RKO (cell line): ENCODE data around the gene UNC80.
"Not testable (repeated sequence)": the region's sequence is repeated elsewhere in the genome, so short reads cannot be mapped to it uniquely, and the experiment has no call there.

ENCODE experiments used
- DNase-seq: peaks from one replicate; pipeline ENCODE4 v3.0.0-alpha.2; 2016; ENCODE audit warnings: low spot score

The UNC80 gene

GRCh38 chr2:209771474-209772289 lies at the start of gene UNC80:
Gene UNC80, plus strand, starts transcription at chr2:209771832. Its CDS starts 241 bp downstream, at chr2:209772073.
- no peak for DNase-seq

- DNase-seq: no peak
Observed at GRCh38 chr2:209726311-209726710, 45.3 kb upstream of the UNC80 start.

- DNase-seq: no peak
Observed at GRCh38 chr2:209727077-209727476, 44.6 kb upstream of the UNC80 start.

- no peak for DNase-seq
Observed at GRCh38 chr2:209734805-209735204, 36.8 kb upstream of the UNC80 start.

- DNase-seq: no peak
Observed at GRCh38 chr2:209741953-209742352, 29.7 kb upstream of the UNC80 start.

- no peak for DNase-seq
Observed at GRCh38 chr2:209753020-209753419, 18.6 kb upstream of the UNC80 start.

GRCh38 chr2:209757163-209757562 lies 14.5 kb upstream of the UNC80 start:
- DNase-seq: no peak

- DNase-seq: no peak
Observed at GRCh38 chr2:209761566-209761965, 10.1 kb upstream of the UNC80 start.

- peak; percentile 11 for DNase-seq
Observed at GRCh38 chr2:209762563-209762962, 9.1 kb upstream of the UNC80 start.

- no peak for DNase-seq
Observed at GRCh38 chr2:209763106-209763505, 8.5 kb upstream of the UNC80 start.

- DNase-seq: no peak
Observed at GRCh38 chr2:209766613-209767012, 5.0 kb upstream of the UNC80 start.

GRCh38 chr2:209767316-209767715 lies 4.3 kb upstream of the UNC80 start:
- DNase-seq: no peak

GRCh38 chr2:209768557-209768956 lies 3.1 kb upstream of the UNC80 start:
- no peak for DNase-seq

GRCh38 chr2:209772290-209772685 lies 656 bp downstream of the UNC80 start:
- DNase-seq: no peak

GRCh38 chr2:209773377-209773776 lies 1.7 kb downstream of the UNC80 start:
- no peak for DNase-seq

GRCh38 chr2:209787416-209787815 lies 15.8 kb downstream of the UNC80 start:
- DNase-seq: no peak

GRCh38 chr2:209788925-209789324 lies 17.3 kb downstream of the UNC80 start:
- DNase-seq: no peak

GRCh38 chr2:209790066-209790728 lies 18.6 kb downstream of the UNC80 start:
- DNase-seq: no peak

GRCh38 chr2:209791151-209791550 lies 19.5 kb downstream of the UNC80 start:
- DNase-seq: no peak

GRCh38 chr2:209795425-209795824 lies 23.8 kb downstream of the UNC80 start:
- DNase-seq: not testable (repeated sequence)

GRCh38 chr2:209805351-209805750 lies 33.7 kb downstream of the UNC80 start:
- DNase-seq: no peak

- DNase-seq: no peak
Observed at GRCh38 chr2:209806318-209806717, 34.7 kb downstream of the UNC80 start.

- DNase-seq: no peak
Observed at GRCh38 chr2:209808521-209808920, 36.9 kb downstream of the UNC80 start.

GRCh38 chr2:209809256-209809655 lies 37.6 kb downstream of the UNC80 start:
- DNase-seq: no peak
